Hepatocyte (in vitro differentiated cells): ENCODE results near the gene ARHGEF12.

Experiments used
- EZH2phosphoT487 ChIP-seq: fragments of 200-600 bp; sonication (generic); IDR thresholded peaks from one replicate; pipeline ENCODE4 v1.6.1; 2018; ENCODE audit warnings: antibody characterized with exemption, mild to moderate bottlenecking, low read depth, moderate library complexity; ENCODE audit not compliant: unreplicated experiment, severe bottlenecking
- TF ChIP-seq, protein P1 (sequence below): fragments of 200-600 bp; sonication (generic); IDR thresholded peaks from 2 replicates; pipeline ENCODE4 v1.5.1; 2016; ENCODE audit warnings: antibody characterized with exemption, mild to moderate bottlenecking; ENCODE audit not compliant: poor library complexity

GRCh38 chr11:120394119-120394518, 57.9 kb downstream of the ARHGEF12 start:
- TF ChIP-seq, protein P1, sequence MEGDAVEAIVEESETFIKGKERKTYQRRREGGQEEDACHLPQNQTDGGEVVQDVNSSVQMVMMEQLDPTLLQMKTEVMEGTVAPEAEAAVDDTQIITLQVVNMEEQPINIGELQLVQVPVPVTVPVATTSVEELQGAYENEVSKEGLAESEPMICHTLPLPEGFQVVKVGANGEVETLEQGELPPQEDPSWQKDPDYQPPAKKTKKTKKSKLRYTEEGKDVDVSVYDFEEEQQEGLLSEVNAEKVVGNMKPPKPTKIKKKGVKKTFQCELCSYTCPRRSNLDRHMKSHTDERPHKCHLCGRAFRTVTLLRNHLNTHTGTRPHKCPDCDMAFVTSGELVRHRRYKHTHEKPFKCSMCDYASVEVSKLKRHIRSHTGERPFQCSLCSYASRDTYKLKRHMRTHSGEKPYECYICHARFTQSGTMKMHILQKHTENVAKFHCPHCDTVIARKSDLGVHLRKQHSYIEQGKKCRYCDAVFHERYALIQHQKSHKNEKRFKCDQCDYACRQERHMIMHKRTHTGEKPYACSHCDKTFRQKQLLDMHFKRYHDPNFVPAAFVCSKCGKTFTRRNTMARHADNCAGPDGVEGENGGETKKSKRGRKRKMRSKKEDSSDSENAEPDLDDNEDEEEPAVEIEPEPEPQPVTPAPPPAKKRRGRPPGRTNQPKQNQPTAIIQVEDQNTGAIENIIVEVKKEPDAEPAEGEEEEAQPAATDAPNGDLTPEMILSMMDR = no peak
- TF ChIP-seq EZH2phosphoT487 = no peak
